ENCODE data around the gene UBE2J1. TPM values are rescaled to one million over a fixed set of nuclear protein-coding genes. Genes with fewer than 3 reads are reported as not detected.
"Not testable (repeated sequence)": the region's sequence is repeated elsewhere in the genome, so short reads cannot be mapped to it uniquely, and the experiment has no call there.

The UBE2J1 gene, protein sequence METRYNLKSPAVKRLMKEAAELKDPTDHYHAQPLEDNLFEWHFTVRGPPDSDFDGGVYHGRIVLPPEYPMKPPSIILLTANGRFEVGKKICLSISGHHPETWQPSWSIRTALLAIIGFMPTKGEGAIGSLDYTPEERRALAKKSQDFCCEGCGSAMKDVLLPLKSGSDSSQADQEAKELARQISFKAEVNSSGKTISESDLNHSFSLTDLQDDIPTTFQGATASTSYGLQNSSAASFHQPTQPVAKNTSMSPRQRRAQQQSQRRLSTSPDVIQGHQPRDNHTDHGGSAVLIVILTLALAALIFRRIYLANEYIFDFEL
- 35.0 and 53.3 TPM in 2 replicates for total RNA-seq

DNA sequence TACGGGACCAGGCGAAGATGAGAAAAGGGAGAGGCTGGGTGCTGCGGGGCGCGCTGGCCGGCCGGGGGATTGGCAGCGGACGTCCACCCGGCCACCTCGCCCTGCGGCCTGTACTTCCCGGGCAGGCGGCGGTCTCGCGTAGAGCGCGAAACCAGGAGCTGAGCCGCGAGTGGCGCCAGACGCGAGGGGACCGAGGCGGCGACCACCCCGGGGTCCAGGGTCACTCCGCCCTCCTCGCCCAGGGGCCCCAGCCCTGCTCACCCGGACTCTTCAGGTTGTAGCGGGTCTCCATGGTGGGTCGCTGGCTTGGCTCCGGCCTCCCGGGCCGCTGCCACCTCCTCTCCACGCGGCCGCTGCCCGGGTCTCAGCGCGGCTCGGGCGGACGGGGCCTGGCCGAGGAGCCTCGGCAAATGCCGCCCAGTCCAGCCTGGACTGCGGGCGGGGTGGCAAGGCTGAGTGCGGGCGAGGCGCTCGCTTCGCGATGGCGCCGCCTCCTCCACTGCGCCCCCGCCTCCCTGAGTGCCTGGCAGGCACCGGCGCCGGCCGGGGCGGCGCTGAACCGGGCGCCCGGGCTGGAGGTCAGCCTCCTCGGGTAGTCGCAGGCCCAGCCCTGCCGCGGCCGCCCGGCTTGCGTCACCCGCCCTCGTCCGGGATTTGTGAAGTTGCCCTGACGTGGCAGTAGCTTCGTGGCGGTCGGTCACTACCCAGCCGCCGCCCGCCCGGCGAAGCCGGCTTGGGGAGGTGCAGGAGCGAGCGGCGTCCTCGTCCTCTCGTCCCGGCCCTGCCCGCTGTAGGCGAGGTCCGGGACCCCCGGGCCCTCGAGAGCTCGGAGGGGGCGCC, at the start of gene UBE2J1:
TSS of gene UBE2J1 (minus strand) at position 445 of the 840 bp plus-strand sequence. CDS start at position 292, 153 bp downstream.
- peak; percentile 80 for DNase-seq (ENCODE audit: low read depth)

DNA sequence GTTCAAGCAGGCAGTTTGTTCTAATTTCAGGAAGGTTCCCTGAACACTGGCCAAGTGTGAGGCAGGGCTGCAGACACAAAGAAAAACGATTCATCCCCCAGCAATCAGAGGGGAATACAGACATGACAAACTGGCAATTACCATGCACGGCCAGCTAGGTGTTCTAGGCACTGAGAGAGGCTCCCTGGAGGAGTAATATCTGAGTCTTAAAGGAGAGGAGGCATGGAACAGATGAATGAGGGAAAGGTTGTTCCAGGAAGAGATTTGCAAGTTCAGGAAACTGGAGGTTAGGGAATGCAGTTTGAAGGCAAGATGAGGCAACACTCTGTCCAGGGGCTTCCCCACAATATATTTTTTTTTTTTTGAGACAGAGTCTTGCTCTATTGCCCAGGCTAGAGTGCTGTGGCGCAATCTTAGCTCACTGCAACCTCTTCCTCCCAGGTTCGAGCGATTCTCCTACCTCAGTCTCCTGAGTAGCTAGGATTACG, 48.4 kb upstream of the UBE2J1 start:
- DNase-seq (ENCODE audit: low read depth), result peak; percentile 69

DNA sequence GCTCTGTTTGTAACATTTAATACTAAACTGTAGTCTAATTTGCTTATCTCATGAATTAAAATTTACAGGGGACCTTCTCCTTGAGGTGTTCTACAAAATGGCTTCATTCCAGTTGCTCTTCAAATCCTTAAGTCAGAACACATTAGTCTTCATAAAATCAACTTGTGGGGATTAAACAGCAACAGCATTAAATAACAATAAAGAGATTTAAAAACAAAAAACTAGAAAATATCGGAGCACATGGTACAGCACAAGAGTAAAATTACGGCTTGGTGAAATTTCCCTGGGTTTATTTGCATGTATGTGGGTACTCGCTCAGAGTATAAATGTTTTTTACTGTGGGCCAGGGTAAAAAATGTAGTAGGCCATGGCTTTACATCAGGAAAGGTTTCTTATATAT, 47.5 kb upstream of the UBE2J1 start:
- no peak for DNase-seq (ENCODE audit: low read depth)

DNA sequence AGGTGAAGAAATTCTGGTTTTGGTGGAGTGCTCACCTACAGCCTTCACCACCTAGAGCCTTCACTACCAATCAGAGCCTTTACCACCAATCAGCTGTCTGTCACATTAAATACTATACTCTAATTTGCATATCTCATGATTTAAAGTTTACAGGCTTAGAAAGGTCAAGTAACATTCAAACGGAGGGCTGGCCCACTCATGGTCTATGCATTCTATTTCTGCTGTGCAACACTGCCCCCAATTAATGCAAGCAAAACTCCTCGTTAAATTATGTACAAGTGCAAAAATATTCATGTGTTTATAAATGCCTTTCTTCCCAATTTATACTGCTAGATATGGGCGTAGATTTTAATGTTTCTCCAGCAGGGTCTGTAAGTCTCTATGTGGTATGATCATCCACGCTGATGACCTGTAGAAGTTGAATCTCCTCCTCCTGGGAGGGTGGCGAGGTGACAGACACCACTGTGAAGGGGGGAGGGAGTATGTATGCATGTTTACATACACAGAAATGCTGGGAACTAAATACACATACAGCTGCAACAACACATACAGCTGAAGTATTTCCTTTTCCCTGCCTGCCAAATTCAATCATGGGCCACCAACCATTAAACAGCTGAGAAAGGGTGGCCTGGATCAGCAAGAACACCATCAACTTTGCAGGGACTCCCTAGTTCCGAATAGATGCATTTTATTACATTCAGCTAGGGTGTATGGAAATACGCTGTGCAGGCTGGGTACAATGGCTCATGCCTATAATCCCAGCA, 46.4 kb upstream of the UBE2J1 start:
- DNase-seq (ENCODE audit: low read depth), result no peak

DNA sequence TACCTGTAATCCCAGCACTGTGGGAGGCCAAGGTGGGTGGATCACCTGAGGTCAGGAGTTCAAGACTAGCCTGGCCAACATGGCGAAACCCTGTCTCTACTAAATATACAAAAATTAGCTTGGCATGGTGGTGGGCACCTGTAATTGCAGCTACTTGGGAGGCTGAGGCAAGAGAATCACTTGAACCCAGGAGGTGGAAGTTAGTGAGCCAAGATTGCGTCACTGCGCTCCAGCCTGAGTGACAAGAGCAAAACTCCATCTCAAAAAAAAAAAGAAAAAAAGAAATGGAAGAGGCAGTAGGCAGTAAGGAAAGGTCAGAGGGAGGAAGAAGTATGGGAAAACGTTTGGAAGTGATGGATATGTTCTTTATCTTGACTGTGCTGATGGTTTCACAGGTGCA, 45.4 kb upstream of the UBE2J1 start:
- DNase-seq (ENCODE audit: low read depth), result not testable (repeated sequence)

DNA sequence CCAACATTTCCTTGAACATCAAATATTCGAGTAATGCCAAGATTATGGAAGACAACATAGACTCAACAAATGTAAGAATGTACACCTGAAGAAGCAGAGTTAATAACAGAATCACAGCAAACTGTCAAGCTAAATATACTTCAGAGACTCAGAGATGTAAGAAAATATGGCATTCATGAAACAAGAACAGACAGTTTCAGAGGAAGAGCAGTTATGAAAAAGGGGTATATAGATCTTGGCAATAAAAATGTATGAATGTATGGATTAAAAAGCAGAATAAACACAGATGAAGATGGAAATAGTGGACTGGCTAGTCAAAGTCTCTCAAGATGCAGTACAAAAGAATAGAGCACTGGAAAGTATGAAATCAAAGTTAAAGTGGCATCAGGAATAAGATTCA, 41.1 kb upstream of the UBE2J1 start:
- DNase-seq (ENCODE audit: low read depth), result no peak

DNA sequence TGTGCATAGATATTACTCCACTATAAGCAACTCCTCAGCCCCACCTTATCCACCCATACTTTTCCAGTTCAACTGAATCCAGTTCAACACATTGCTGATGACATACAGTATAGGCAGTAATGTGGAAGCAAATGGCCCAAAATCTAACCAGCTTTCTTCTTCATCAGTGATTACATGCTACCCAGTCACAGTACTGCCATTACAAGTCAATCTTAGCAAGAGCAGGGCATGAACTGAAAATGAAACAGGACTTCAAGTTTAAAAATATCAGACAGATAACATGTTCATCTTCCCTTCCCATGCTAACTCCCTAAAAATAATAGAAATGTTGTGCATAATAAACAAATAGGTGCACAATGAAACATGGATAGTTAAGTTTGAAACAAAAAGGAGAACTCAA, 40.3 kb upstream of the UBE2J1 start:
- no peak for DNase-seq (ENCODE audit: low read depth)

DNA sequence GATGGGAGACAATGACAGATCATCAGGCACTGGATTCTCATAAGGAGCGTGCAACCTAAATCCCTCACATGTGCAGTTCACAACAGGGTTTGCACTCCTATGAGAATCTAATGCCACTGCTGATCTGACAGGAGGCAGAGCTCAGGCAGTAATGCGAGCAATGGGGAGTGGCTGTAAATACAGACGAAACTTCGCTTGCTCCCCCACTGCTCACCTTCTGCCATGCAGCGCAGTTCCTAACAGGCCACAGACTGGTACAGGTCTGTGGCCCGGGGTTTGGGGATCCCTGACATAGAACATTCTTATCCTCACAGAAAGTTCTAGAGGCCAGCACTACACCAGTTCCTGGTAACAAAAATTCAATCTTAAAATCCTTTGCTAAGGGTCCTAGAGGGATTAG, 36.3 kb upstream of the UBE2J1 start:
- DNase-seq (ENCODE audit: low read depth), result no peak

DNA sequence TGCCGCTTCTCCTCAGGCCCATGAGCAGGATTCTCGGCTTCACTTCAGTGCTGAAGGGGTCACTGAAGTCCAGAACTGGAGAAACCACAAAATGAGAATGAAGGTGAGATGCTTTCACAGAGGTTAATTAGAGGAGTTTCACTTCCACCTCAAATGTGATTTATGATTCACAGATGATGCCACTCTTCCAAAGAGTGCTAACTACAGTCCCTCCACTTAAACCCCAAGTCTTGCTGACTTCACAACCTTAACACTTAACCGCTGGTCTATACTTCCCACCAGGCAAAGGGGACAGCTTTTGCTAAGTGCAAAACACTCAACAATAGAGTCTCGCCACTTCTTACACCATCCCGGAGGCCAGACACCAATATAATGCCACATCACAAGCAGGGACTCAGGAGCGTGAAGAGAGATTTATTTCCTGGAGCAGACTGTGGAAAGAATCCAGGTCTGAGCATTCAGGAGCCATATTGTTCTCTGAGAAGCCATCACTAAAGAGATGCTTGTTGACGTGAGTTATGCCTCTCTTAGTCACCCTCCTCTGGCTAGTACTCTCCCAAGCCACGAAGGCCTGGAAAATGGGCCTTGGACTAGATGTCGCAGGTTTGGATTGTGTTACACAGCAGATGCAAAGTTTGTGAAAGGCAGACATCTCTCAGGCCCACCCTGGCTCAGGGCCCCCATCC, 35.1 kb upstream of the UBE2J1 start:
- peak; percentile 8 for DNase-seq (ENCODE audit: low read depth)

DNA sequence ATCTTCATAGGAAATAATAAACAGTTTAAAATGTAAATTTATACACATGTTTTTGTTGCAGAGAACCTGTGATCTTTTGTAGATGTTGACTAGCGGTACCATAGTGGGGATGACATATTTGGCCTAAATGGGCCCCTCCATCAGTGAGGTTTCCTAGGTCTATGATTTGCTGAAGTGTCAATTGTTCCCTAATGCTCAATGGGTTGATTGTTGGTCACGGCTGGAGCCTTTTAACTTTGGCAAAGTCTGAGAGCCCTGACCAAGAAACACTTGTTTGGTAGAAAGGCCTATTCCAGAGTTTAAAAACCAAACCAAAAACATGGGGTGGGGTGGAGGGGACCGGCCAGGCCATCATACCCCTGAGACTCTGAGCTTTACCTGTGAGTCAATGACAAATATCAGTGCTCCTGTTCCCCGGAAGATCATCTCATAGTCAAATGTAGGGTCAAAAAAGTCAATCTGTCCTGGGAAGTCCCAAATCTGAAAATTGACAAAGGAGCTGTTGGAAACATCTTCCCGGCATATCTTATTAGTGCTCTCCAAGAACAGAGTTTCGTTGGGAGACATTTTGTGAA, 34.5 kb upstream of the UBE2J1 start:
- DNase-seq (ENCODE audit: low read depth), result no peak

DNA sequence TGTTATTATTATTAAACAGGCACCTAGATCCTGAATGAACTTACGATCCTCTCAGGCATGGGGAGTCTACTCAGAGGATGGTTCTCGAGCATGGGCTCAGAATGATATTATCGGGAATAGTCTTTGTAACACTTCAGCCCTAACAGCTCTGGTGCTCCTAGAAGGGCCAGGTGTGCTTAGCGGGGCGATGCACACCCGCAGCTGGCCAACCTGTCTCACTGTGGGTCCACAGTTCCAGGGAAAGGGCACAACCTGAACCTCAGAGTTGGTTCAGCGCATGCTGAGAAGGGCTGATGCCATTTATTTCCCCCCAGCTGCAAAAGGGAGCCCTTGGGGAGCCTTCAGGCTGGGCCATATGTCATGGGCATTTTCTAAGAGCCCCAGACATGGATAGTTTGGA, 33.3 kb upstream of the UBE2J1 start:
- no peak for DNase-seq (ENCODE audit: low read depth)

DNA sequence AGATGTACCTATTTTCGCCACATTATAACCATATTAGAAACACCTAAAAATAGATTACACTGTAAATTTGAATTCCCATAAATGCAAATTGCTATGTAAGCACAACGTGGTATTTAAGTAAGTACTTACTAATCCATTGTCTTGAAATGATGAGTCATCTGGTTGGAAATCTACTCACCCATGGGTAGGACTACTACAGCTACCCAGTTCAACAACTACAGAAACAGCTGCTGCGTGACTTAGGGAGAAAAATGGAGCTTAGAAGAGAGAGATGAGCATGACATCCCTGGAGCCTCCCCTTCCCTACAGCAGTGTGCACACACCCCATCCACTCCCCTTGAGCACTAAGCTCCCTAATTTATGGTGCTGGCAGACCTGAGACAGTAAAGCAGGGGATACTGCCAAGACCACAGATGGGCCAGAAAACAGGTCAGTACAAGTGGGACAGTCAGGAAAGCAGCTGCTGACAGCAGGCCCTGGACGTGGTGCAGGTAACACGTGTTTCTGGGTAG, 32.7 kb upstream of the UBE2J1 start:
- DNase-seq (ENCODE audit: low read depth), result peak; percentile 92

DNA sequence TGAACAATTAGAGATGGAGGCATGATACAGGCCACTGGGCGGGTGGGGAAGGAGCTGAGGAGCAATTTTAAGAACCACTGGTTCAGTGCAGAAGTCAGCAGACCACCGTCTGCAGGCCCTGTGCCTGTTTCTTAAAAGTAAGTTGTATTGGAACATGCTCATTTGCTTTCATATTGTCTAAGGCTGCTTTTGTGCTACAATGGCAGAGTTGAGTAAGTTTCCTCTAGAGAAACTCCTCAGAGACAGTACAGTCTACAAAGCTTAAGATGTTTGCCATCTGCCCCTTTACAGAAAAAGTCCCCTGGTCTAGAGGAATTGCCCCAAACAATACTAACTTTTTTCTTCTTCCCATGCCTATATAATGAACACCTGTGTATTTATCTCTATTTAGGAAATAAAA, 28.5 kb upstream of the UBE2J1 start:
- no peak for DNase-seq (ENCODE audit: low read depth)

DNA sequence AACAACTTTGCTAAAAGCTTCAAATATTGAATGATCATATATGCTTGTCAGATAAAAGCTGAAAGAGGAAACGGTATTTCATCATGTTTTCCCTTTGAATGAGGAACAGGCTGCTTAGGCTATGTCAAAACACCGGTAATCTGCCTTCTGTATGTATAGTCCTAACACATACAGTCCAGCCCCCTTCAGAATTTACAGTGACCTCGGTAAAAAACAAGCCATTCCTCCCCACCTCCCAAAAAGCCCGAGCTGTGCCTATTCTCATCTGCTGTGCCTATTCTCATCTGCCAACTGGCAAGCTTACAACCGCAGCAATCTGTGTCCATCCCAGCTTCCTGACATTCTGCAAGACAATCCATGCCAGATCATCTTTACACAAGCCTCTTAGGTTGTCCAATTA, 26.8 kb upstream of the UBE2J1 start:
- no peak for DNase-seq (ENCODE audit: low read depth)

DNA sequence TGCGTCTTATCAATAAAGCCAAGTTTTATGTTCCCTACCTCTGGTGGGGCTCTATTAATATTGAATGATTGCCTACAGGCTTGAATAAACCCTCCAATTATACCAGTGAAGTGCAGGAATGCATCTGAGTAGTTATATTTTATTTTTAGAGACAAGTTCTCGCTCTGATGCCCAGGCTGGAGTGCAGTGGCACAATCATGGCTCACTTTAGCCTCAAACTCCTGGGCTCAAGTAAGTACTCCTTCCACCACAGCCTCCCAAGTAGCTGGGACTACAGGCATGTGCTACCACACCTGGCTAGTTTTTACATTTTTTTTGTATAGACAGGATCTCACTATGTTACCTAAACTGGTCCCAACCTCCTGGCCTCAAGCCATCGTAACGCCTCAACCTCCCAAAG, 26.1 kb upstream of the UBE2J1 start:
- no peak for DNase-seq (ENCODE audit: low read depth)

DNA sequence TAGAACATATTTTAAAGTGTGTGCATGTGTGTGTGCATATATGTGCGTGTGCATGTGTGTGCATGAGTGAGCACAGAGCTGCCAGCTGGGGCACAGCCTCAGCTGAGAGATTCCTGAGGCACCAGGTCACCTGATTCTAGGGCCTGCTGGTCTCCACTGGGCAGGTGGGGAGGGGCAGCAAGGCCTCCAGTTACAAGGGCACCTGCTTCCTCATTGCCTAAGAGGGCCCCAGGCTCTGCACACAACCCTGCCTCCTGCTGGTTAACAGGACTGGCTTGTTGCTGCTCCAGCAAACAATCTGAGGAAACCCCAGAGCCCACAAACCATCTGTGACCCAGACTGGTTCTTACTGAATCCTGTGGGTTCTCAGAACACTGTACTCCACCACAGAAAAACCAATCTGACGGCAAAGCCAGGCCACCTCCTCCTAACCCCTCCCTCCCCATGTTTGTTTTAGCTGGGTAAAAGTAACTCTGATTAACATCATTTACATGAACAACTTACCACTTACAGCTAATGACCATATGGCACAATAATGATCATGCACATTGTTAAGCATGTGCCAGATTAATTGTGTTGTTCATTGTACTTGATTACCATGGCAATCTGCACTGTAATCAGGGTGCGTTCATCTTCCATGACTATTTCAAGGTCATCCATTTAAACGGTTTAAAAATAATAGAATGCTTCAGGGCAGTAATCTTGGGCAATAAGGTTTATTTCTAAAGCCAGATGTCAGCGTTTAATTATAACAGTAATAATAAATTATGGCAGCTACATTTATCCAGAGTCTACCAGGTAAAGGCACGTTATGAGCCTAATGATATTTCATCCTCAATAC, 23.1 kb upstream of the UBE2J1 start:
- peak; percentile 94 for DNase-seq (ENCODE audit: low read depth)

DNA sequence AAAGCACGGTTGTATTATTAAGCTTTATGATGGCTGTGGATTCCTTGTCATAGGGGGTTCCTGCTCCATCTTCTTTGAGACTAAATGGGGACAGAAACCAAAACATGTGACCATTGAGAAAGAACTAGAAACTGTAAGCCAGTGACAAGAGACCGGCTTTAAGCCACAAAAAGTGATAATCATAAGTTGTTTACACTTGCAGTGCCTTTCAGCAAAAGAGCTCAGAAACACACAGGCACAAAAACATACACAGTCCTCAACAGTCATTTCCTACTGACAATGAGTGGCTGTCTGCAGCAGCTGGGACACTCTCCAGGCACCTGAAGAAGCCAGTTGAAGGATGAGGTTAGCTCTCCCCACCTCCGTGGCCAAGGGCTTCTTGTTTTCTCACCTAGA, 20.0 kb upstream of the UBE2J1 start:
- no peak for DNase-seq (ENCODE audit: low read depth)

DNA sequence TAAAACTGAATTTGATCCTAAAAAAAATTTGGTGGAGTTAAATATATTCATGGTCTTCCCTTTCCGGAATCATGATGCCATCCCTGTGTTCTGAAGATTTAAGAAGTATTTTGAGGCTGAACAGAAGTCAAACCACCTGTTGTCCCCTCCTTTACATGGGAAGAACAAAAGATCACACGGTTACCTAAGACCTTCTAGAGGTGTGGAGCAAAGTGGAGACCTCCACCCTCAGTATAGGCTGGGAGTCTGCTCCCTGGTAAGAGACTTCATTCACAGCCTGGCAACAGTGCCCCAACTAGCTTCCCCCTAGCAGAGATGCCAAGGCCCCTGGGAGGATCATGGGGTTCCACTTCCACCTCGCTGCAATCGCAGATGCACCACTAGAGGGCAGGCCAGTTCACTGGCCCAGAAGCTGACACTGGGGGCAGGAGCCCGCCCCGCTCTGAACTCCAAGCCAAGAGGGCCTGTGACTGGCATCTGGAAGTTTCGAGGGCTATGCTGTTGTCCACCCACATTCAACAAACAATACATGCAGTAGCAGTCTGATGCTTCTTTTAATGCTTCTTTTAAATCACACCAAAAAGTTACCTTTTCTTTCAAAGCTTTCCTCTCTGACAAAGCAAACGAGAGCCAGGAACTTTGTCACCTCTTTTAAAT, 19.5 kb upstream of the UBE2J1 start:
- peak; percentile 37 for DNase-seq (ENCODE audit: low read depth)

DNA sequence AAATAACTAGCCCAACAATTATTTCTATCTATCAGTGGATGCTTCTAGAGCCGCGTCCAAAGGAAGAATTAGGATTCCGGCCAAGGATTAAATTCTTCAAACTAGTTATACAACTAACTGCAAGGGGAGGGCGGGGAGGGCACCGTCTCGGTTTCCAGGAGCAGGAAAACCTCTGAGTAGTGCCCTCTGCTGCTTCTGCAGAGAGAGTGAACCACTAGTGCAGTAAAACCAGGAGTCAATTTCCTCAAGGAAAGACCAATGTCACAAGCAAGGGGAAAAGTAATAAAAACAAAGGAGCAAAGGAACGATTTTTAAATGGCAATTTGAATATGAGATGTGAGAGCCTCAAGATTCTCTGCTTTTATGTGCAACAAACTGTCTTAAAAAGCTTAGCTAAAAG, 16.5 kb upstream of the UBE2J1 start:
- peak; percentile 53 for DNase-seq (ENCODE audit: low read depth)

DNA sequence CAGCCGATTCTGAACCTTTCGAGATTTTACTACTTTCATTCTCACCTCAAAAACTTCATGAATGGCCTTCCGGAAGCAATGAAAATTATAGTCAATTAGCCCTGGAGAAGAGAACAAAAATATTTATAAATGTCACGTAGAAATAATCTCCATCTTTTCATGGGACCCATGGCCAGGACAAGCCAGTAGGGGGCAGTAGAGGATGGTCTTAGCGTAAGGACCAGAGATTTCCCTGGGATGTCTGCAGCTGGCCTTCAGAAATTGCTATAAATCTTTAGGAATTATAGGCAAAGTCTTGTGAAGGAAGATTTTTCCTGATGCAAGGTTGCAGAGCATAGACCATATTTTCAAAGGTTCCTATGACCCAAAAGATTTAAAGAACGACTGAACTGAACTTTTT, 15.6 kb upstream of the UBE2J1 start:
- peak; percentile 38 for DNase-seq (ENCODE audit: low read depth)
